Erythroblast (primary cell): Measurements from ENCODE around the gene SPATS1.
A peak's percentile ranks its signal among the peaks of the same experiment; 100 is the strongest.
"Not testable (repeated sequence)": the region's sequence is repeated elsewhere in the genome, so short reads cannot be mapped to it uniquely, and the experiment has no call there.

Experiments
- DNase-seq, 2 experiments: peaks; one replicate each; lab custom pipeline; 2025; lab: John Stamatoyannopoulos, UW
- GATA1 ChIP-seq: IDR thresholded peaks from 2 replicates; pipeline ENCODE4 v1.6.1; 2011; ENCODE audit warnings: low read depth, mild to moderate bottlenecking, control low read depth, low read length, moderate library complexity
- POLR2A ChIP-seq: IDR thresholded peaks from 2 replicates; pipeline ENCODE4 v1.6.1; 2011; ENCODE audit warnings: mild to moderate bottlenecking, low read length

SPATS1 gene

GRCh38 chr6:44316481-44316880, 26.0 kb upstream of the SPATS1 start:
- no peak for TF ChIP-seq GATA1
- DNase-seq = no peak

- not testable (repeated sequence) for DNase-seq
These were observed 25.3 kb upstream of the SPATS1 start for GRCh38 chr6:44317136-44317631.

GRCh38 chr6:44321210-44321609, 21.2 kb upstream of the SPATS1 start:
- TF ChIP-seq POLR2A = no peak
- TF ChIP-seq GATA1 = no peak
- no peak for DNase-seq

- no peak for DNase-seq
- TF ChIP-seq POLR2A (no peak), GATA1 (no peak)
These were observed 15.4 kb upstream of the SPATS1 start for GRCh38 chr6:44327096-44327495.

GRCh38 chr6:44327760-44328159, 14.7 kb upstream of the SPATS1 start:
- TF ChIP-seq POLR2A (no peak), GATA1 (no peak)
- DNase-seq = no peak

GRCh38 chr6:44328203-44328602, 14.2 kb upstream of the SPATS1 start:
- DNase-seq = not testable (repeated sequence)

GRCh38 chr6:44329858-44330257, 12.6 kb upstream of the SPATS1 start:
- TF ChIP-seq POLR2A (no peak), GATA1 (no peak)
- no peak for DNase-seq

GRCh38 chr6:44332585-44332984, 9.9 kb upstream of the SPATS1 start:
- TF ChIP-seq GATA1 (no peak), POLR2A (no peak)
- no peak for DNase-seq

GRCh38 chr6:44333273-44333919, 9.1 kb upstream of the SPATS1 start:
- DNase-seq = no peak
- TF ChIP-seq POLR2A = no peak
- TF ChIP-seq GATA1 = no peak

- TF ChIP-seq GATA1 (no peak), POLR2A (no peak)
- no peak for DNase-seq
These were observed 8.5 kb upstream of the SPATS1 start for GRCh38 chr6:44333942-44334341.

- TF ChIP-seq POLR2A (no peak), GATA1 (no peak)
- DNase-seq = no peak
These were observed 6.8 kb upstream of the SPATS1 start for GRCh38 chr6:44335631-44336030.

GRCh38 chr6:44338228-44339122, 4.0 kb upstream of the SPATS1 start:
- DNase-seq = peak; percentile 69 to 84
- TF ChIP-seq POLR2A = no peak
- no peak for TF ChIP-seq GATA1

- no peak for DNase-seq
- TF ChIP-seq POLR2A = no peak
- TF ChIP-seq GATA1 = no peak
These were observed 3.1 kb upstream of the SPATS1 start for GRCh38 chr6:44339301-44339700.

GRCh38 chr6:44339763-44340625, 2.5 kb upstream of the SPATS1 start:
- TF ChIP-seq GATA1 = no peak
- TF ChIP-seq POLR2A = no peak

More at GRCh38 chr6:44339763-44340625, 2.5 kb upstream of the SPATS1 start:
- no peak for DNase-seq
